Upper lobe of right lung (tissue), 1 donor: Measurements from ENCODE around the gene UTP25. TPM values are rescaled to one million over a fixed set of nuclear protein-coding genes. Genes with fewer than 3 reads are reported as not detected.
"Not testable (repeated sequence)": the region's sequence is repeated elsewhere in the genome, so short reads cannot be mapped to it uniquely, and the experiment has no call there.

Experiments used
- ATAC-seq: fragments of 200-7000 bp; cut with Tn5 transposase; one replicate; pipeline ENCODE4 v1.9.1; 2020; ENCODE audit warnings: mild to moderate bottlenecking, moderate library complexity
- DNase-seq: peaks from one replicate; pipeline ENCODE4 v3.0.0-alpha.2; 2020
- H3K27ac ChIP-seq: fragments of 200-600 bp; one replicate; pipeline ENCODE4 v1.8.0; 2022
- H3K27me3 ChIP-seq: fragments of 200-600 bp; one replicate; pipeline ENCODE4 v1.8.0; 2022; ENCODE audit warnings: mild to moderate bottlenecking
- H3K36me3 ChIP-seq: fragments of 200-600 bp; one replicate; pipeline ENCODE4 v1.8.0; 2022
- H3K4me1 ChIP-seq: fragments of 200-600 bp; one replicate; pipeline ENCODE4 v1.8.0; 2022
- H3K4me3 ChIP-seq: fragments of 200-600 bp; one replicate; pipeline ENCODE4 v1.8.0; 2022; ENCODE audit warnings: mild to moderate bottlenecking
- H3K9me3 ChIP-seq: fragments of 200-600 bp; one replicate; pipeline ENCODE4 v1.8.0; 2022
- CTCF ChIP-seq: fragments of 200-600 bp; IDR thresholded peaks from one replicate; pipeline ENCODE4 v1.8.0; 2022; ENCODE audit warnings: antibody characterized with exemption
- intact Hi-C: fragments of 100-400 bp; cut with DNase I; formaldehyde crosslinking; loops from one replicate; pipeline ENCODE4 v1.11.0; 2022
- total RNA-seq: library from RNA; stranded (reverse); fragmentation: NEBNext Ultra II Directional; extraction: Animal tissue kit (Norgen Biotek cat#: 25700); gene quantifications from one replicate; pipeline ENCODE4 v1.2.1, GENCODE V29; 2021
- donor health status: DM: no; HTN: yes; CAD: no; lungs with severe emphysema.

UTP25 gene
- total RNA-seq, 1 donor from 2014 or later, result 7.1 TPM

DNA sequence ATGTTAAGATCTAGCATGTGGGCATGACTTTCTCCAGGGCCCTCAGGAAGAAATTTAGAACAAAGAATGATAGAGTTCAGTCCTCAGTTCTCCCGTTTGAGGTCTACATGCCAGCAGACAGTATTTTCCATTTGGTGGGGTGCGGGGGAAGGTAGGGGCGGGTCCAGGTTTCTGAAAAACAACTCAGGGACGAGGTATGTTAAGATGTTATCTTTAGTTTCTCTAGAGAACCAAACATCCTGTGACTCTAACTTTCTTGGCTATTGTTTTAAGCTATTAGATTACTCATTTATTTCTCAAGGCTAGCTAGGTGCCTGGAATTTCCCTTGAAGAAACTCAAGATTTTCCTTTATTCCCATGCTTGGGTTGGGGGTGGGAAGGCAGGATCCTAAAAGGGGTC lies 67.9 kb downstream of the UTP25 start:
- Histone ChIP-seq H3K9me3 (no peaks in the 10 kb centered on the region), H3K4me1 (no peaks in the 10 kb centered on the region), H3K4me3 (no peak overlapping the region), H3K27ac (no peak overlapping the region), H3K36me3 (no peaks in the 10 kb centered on the region), H3K27me3 (no peaks in the 10 kb centered on the region)
- ATAC-seq (no peak), DNase-seq (no peak)
- intact Hi-C loops, result no loop called here
- no peak for TF ChIP-seq CTCF

DNA sequence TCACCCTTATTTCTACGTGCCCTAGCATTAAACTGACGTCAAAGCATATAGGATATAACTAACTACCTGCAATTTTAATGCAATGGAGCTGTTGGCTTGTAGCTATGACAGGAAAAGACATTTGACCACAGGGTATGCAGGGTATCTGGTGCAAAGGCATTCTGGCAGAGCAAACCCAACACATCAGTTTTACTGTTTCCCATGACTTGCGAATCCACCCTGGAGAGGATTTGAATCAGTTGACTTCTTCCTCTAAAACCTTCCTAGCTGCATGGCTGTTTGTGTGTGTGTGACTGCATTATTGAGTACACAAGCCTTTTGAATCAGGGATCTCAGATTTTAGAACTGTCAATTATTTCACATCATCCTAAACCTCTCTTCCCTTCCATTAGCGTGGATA lies 68.6 kb downstream of the UTP25 start:
- no peak for DNase-seq
- no peak for TF ChIP-seq CTCF
- Histone ChIP-seq H3K27ac (no peak overlapping the region), H3K4me1 (no peaks in the 10 kb centered on the region), H3K36me3 (no peaks in the 10 kb centered on the region), H3K4me3 (no peak overlapping the region), H3K27me3 (no peaks in the 10 kb centered on the region), H3K9me3 (no peaks in the 10 kb centered on the region)
- ATAC-seq, result no peak
- intact Hi-C loops, result no loop called here

DNA sequence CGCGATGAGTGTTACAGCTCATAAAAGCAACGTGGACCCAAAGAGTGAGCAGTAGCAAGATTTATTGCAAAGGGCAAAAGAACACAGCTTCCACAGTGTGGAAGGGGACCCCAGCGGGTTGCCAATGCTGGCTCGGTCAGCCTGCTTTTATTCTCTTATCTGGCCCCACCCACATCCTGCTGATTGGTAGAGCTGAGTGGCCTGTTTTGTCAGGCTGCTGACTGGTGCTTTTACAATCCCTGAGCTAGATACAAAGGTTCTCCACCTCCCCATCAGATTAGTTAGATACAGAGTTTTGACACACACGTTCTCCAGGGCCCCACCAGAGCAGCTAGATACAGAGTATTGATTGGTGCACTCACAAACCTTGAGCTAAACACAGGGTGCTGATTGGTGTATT lies 70.5 kb downstream of the UTP25 start:
- H3K27me3 ChIP-seq, H3K9me3 ChIP-seq, H3K4me3 ChIP-seq, H3K4me1 ChIP-seq, H3K27ac ChIP-seq, DNase-seq, intact Hi-C loops, H3K36me3 ChIP-seq, ATAC-seq: not testable (repeated sequence)

DNA sequence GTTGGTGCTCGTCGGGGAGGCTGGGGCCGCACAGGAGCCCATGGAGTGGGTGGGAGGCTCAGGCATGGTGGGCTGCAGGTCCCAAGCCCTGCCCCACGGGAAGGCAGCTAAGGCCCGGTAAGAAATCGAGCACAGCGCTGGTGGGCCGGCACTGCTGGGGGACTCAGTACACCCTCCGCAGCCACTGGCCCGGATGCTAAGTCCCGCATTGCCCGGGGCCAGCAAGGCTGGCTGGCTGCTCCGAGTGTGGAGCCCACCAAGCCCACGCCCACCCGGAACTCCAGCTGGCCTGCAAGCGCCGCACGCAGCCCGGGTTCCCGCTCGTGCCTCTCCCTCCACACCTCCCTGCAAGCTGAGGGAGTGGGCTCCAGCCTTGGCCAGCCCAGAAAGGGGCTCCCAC lies 71.1 kb downstream of the UTP25 start:
- H3K9me3 ChIP-seq, H3K36me3 ChIP-seq, H3K27me3 ChIP-seq, H3K4me1 ChIP-seq, ATAC-seq, H3K4me3 ChIP-seq, DNase-seq, H3K27ac ChIP-seq, intact Hi-C loops: not testable (repeated sequence)

DNA sequence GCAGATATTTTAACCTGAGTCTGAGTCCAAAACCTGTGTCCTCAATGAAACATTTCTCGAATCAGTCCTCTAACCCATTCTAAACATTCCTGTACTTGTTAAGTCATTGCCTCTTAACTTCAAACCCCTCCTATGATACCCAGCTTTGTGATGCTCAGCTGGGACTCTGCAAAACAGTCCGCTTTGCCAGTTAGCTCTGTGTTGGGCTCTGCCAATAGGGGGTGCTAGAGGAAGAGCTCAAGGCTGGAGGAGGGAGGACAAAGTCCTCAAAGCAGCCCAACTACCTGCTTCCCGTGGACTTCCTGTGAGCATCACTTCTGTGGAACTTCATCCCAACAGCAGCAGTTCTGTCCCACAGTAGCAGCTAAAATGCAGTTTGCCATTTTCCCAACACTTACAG lies 72.2 kb downstream of the UTP25 start:
- TF ChIP-seq CTCF, result no peak
- ATAC-seq, result no peak
- intact Hi-C loops, result no loop called here

GRCh38 chr1:209900734-209901133 lies 73.0 kb downstream of the UTP25 start:
- intact Hi-C loops, result no loop called here
- no peaks in the 10 kb centered on the region for H3K27me3 ChIP-seq
- H3K27ac ChIP-seq, result no peak overlapping the region
- DNase-seq (no peak), ATAC-seq (no peak)
- no peak overlapping the region for H3K4me3 ChIP-seq
- no peaks in the 10 kb centered on the region for H3K9me3 ChIP-seq
- no peaks in the 10 kb centered on the region for H3K4me1 ChIP-seq
- TF ChIP-seq CTCF, result no peak
- H3K36me3 ChIP-seq, result no peaks in the 10 kb centered on the region

More for the DNA sequence above, 72.2 kb downstream of the UTP25 start:
- Histone ChIP-seq H3K4me3 (no peak overlapping the region), H3K27ac (no peak overlapping the region), H3K27me3 (no peaks in the 10 kb centered on the region), H3K4me1 (no peaks in the 10 kb centered on the region), H3K36me3 (no peaks in the 10 kb centered on the region), H3K9me3 (no peaks in the 10 kb centered on the region)
- DNase-seq, result no peak

DNA sequence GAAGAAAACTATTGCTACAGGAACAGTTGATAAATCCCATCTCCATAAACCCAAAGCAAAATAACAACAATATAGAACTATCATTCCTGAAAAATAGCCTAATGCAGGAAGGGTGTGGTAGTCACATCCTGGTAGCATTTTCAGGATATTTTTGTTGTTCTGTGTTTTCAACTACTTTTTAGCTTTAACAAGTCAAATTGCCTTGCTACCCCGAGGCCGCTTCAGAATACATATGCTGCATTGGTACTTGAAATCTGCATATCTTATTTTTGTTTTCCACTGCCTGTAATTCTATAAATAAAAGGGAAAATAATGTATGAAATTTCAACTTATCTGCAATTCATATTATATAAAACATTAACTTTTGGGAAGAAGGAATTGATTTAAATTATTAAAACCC lies 73.4 kb downstream of the UTP25 start:
- DNase-seq, result no peak
- Histone ChIP-seq H3K4me1 (no peaks in the 10 kb centered on the region), H3K36me3 (no peaks in the 10 kb centered on the region), H3K4me3 (no peak overlapping the region), H3K27ac (no peak overlapping the region), H3K9me3 (no peaks in the 10 kb centered on the region), H3K27me3 (no peaks in the 10 kb centered on the region)
- no peak for ATAC-seq
- no peak for TF ChIP-seq CTCF
- intact Hi-C loops, result no loop called here

DNA sequence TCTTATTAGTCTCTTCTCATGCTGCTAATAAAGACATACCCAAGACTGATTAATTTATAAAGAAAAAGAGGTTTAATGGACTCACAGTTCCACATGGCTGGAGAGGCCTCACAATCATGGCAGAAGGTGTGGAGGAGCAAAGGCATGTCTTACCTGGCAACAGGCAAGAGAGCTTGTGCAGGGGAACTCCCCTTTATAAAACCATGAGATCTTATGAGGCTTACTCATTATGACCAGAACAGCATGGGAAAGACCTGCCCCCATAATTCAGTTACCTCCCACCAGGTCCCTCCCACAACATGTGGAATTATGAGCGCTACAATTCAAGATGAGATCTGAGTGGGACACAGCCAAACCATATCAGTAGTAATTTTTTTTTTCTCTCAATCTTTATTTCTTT lies 77.0 kb downstream of the UTP25 start:
- H3K4me3 ChIP-seq, H3K27ac ChIP-seq, H3K27me3 ChIP-seq, H3K36me3 ChIP-seq, intact Hi-C loops, DNase-seq, H3K4me1 ChIP-seq, H3K9me3 ChIP-seq, ATAC-seq: not testable (repeated sequence)
